Mesendoderm (in vitro differentiated cells): ENCODE measurements around the gene NUAK2.
"Not testable (repeated sequence)": the region's sequence is repeated elsewhere in the genome, so short reads cannot be mapped to it uniquely, and the experiment has no call there.

Source experiments
- DNase-seq: peaks from one replicate; pipeline ENCODE4 v3.0.0; 2013
- H2AK5ac ChIP-seq: 2 replicates; pipeline ENCODE4 v1.6.1; 2013; ENCODE audit warnings: low read length, inconsistent platforms
- H2BK120ac ChIP-seq: 2 replicates; pipeline ENCODE4 v1.6.1; 2013; ENCODE audit warnings: low read depth, mild to moderate bottlenecking, low read length, moderate library complexity, mixed read lengths
- H2BK15ac ChIP-seq: replicated peaks from 2 replicates; pipeline ENCODE4 v1.6.1; 2013; ENCODE audit warnings: low read depth, mild to moderate bottlenecking, moderate library complexity
- H2BK5ac ChIP-seq: 2 replicates; pipeline ENCODE4 v1.6.1; 2013; ENCODE audit warnings: low read length, inconsistent platforms
- H3K18ac ChIP-seq: 2 replicates; pipeline ENCODE4 v1.6.1; 2013; ENCODE audit warnings: mild to moderate bottlenecking, low read length, mixed read lengths
- H3K23ac ChIP-seq: one replicate; pipeline ENCODE4 v1.6.1; 2013; ENCODE audit warnings: low read length
- H3K27ac ChIP-seq: 2 replicates; pipeline ENCODE4 v1.5.1; 2013; ENCODE audit warnings: low read depth, mild to moderate bottlenecking, inconsistent platforms, low read length, moderate library complexity
- H3K27me3 ChIP-seq: 2 replicates; pipeline ENCODE4 v1.6.1; 2013; ENCODE audit warnings: low read length, control low read depth, mild to moderate bottlenecking, inconsistent platforms; ENCODE audit not compliant: insufficient read depth, poor library complexity
- H3K36me3 ChIP-seq: 2 replicates; pipeline ENCODE4 v1.6.1; 2013; ENCODE audit warnings: low read length, inconsistent platforms; ENCODE audit not compliant: control insufficient read depth, insufficient read depth
- H3K4ac ChIP-seq: one replicate; pipeline ENCODE4 v1.6.1; 2013; ENCODE audit warnings: low read depth, mild to moderate bottlenecking, low read length, moderate library complexity
- H3K4me1 ChIP-seq: 2 replicates; pipeline ENCODE4 v1.6.1; 2013; ENCODE audit warnings: low read depth, low read length, inconsistent platforms; ENCODE audit not compliant: control insufficient read depth
- H3K4me2 ChIP-seq: 2 replicates; pipeline ENCODE4 v1.6.1; 2013; ENCODE audit warnings: low read length
- H3K4me3 ChIP-seq: 2 replicates; pipeline ENCODE4 v1.5.1; 2013; ENCODE audit warnings: mild to moderate bottlenecking, low read length
- H3K56ac ChIP-seq: one replicate; pipeline ENCODE4 v1.6.1; 2013; ENCODE audit warnings: low read length
- H3K79me1 ChIP-seq: 2 replicates; pipeline ENCODE4 v1.6.1; 2013; ENCODE audit warnings: low read length, inconsistent platforms
- H3K79me2 ChIP-seq: 2 replicates; pipeline ENCODE4 v1.6.1; 2013; ENCODE audit warnings: mild to moderate bottlenecking, low read length; ENCODE audit not compliant: control insufficient read depth, insufficient read depth
- H3K9ac ChIP-seq: 2 replicates; pipeline ENCODE4 v1.6.1; 2013; ENCODE audit warnings: low read length, inconsistent platforms
- H4K5ac ChIP-seq: one replicate; pipeline ENCODE4 v1.6.1; 2013; ENCODE audit warnings: low read length
- H4K8ac ChIP-seq: one replicate; pipeline ENCODE4 v1.6.1; 2013; ENCODE audit warnings: low read depth, mild to moderate bottlenecking, control low read depth, low read length, moderate library complexity
- WGBS: extraction: QIAGEN DNeasy Blood & Tissue Kit; methylation state at CpG from one replicate; pipeline ENCODE4 v1.1.7; 2013; ENCODE audit warnings: low lambda C conversion rate, missing lambda C conversion rate; ENCODE audit not compliant: insufficient coverage; ENCODE audit errors: extremely low coverage; 5-methylcytosine and 5-hydroxymethylcytosine counted together

The NUAK2 gene

GRCh38 chr1:205301842-205302588 is 19.5 kb downstream of the NUAK2 start:
- peak overlapping the region; percentile 68 for H3K18ac ChIP-seq
- peaks cover 21% of the 10 kb centered on the region for H3K4me1 ChIP-seq
- peak overlapping the region; percentile 88 for H2BK5ac ChIP-seq
- H3K4me3 ChIP-seq, result no peak overlapping the region
- peak overlapping the region; percentile 81 for H2AK5ac ChIP-seq
- no peaks in the 10 kb centered on the region for H3K79me1 ChIP-seq
- H3K23ac ChIP-seq, result peak overlapping the region; percentile 29
- peak overlapping the region; percentile 81 for H3K56ac ChIP-seq
- H3K36me3 ChIP-seq, result peaks cover 11% of the 10 kb centered on the region
- peak; percentile 48 for DNase-seq
- no peak overlapping the region for H4K8ac ChIP-seq
- H3K27me3 ChIP-seq, result no peaks in the 10 kb centered on the region
- H2BK120ac ChIP-seq, result peak overlapping the region; percentile 28
- peak overlapping the region; percentile 92 for H3K27ac ChIP-seq
- H3K79me2 ChIP-seq, result no peaks in the 10 kb centered on the region
- peak overlapping the region; percentile 74 for H3K4ac ChIP-seq
- no peak overlapping the region for H2BK15ac ChIP-seq
- H3K4me2 ChIP-seq, result peak overlapping the region; percentile 7
- H3K9ac ChIP-seq, result peak overlapping the region; percentile 69
- WGBS, result no CpG with 5 or more reads among the region's 6 CpGs
- peak overlapping the region; percentile 51 for H4K5ac ChIP-seq

- DNase-seq, result peak; percentile 100
- Histone ChIP-seq H3K36me3 (peaks cover 5% of the 10 kb centered on the region), H3K4me2 (peak overlapping the region; percentile 5), H3K79me2 (no peaks in the 10 kb centered on the region), H3K79me1 (no peaks in the 10 kb centered on the region), H4K5ac (no peak overlapping the region), H2AK5ac (no peak overlapping the region), H3K4ac (peak overlapping the region; percentile 74), H3K9ac (peak overlapping the region; percentile 69), H2BK15ac (no peak overlapping the region), H3K4me1 (peaks cover 22% of the 10 kb centered on the region), H2BK120ac (peak overlapping the region; percentile 14), H3K18ac (peak overlapping the region; percentile 68), H3K56ac (peak overlapping the region; percentile 91), H3K23ac (no peak overlapping the region), H3K27ac (peak overlapping the region; percentile 92), H3K4me3 (no peak overlapping the region), H4K8ac (no peak overlapping the region), H2BK5ac (peak overlapping the region; percentile 95), H3K27me3 (no peaks in the 10 kb centered on the region)
- no CpG with 5 or more reads among the region's 14 CpGs for WGBS
These were observed 20.2 kb downstream of the NUAK2 start for GRCh38 chr1:205301205-205301821.

GRCh38 chr1:205300149-205300548 is 21.4 kb downstream of the NUAK2 start:
- Histone ChIP-seq H3K36me3 (peaks cover 4% of the 10 kb centered on the region), H2BK15ac (no peak overlapping the region), H3K56ac (peak overlapping the region; percentile 77), H3K18ac (peak overlapping the region; percentile 39), H2AK5ac (peak overlapping the region; percentile 65), H2BK120ac (no peak overlapping the region), H3K23ac (no peak overlapping the region), H3K4ac (peak overlapping the region; percentile 57), H3K4me1 (peaks cover 29% of the 10 kb centered on the region), H3K79me2 (no peaks in the 10 kb centered on the region), H3K9ac (peak overlapping the region; percentile 36), H3K27ac (peak overlapping the region; percentile 76), H3K79me1 (no peaks in the 10 kb centered on the region), H4K5ac (no peak overlapping the region), H3K4me2 (no peak overlapping the region), H3K27me3 (no peaks in the 10 kb centered on the region), H4K8ac (no peak overlapping the region), H2BK5ac (peak overlapping the region; percentile 77), H3K4me3 (no peak overlapping the region)
- no peak for DNase-seq
- no CpG with 5 or more reads among the region's 9 CpGs for WGBS

- no peaks in the 10 kb centered on the region for H3K36me3 ChIP-seq
- H2BK15ac ChIP-seq, result peak overlapping the region; percentile 48
- no peaks in the 10 kb centered on the region for H3K79me1 ChIP-seq
- H3K23ac ChIP-seq, result no peak overlapping the region
- H3K27me3 ChIP-seq, result no peaks in the 10 kb centered on the region
- no peak overlapping the region for H4K5ac ChIP-seq
- peak overlapping the region; percentile 86 for H3K18ac ChIP-seq
- H3K4me1 ChIP-seq, result peaks cover 37% of the 10 kb centered on the region
- H3K4ac ChIP-seq, result peak overlapping the region; percentile 84
- peak overlapping the region; percentile 24 for H3K9ac ChIP-seq
- peak; percentile 99 for DNase-seq
- no peaks in the 10 kb centered on the region for H3K79me2 ChIP-seq
- H2BK5ac ChIP-seq, result peak overlapping the region; percentile 88
- H3K27ac ChIP-seq, result peak overlapping the region; percentile 90
- no peak overlapping the region for H3K4me2 ChIP-seq
- H2AK5ac ChIP-seq, result peak overlapping the region; percentile 98
- peak overlapping the region; percentile 52 for H2BK120ac ChIP-seq
- H3K4me3 ChIP-seq, result no peak overlapping the region
- no CpG with 5 or more reads among the region's 9 CpGs for WGBS
- peak overlapping the region; percentile 81 for H3K56ac ChIP-seq
- H4K8ac ChIP-seq, result no peak overlapping the region
These were observed 23.2 kb downstream of the NUAK2 start for GRCh38 chr1:205298191-205298994.

- H3K27me3 ChIP-seq, H3K4me3 ChIP-seq, H3K9ac ChIP-seq, H3K23ac ChIP-seq, H3K79me2 ChIP-seq, H4K8ac ChIP-seq, H2BK15ac ChIP-seq, H4K5ac ChIP-seq, H3K4me2 ChIP-seq, H3K36me3 ChIP-seq, H3K79me1 ChIP-seq, DNase-seq: not testable (repeated sequence)
- Histone ChIP-seq H2BK5ac (peak overlapping the region; percentile 75), H3K56ac (peak overlapping the region; percentile 81), H2BK120ac (peak overlapping the region; percentile 52), H3K27ac (peak overlapping the region; percentile 90), H3K4me1 (peaks cover 37% of the 10 kb centered on the region), H2AK5ac (peak overlapping the region; percentile 6), H3K18ac (peak overlapping the region; percentile 86), H3K4ac (peak overlapping the region; percentile 84)
- WGBS, result no CpG with 5 or more reads among the region's 5 CpGs
These were observed 23.9 kb downstream of the NUAK2 start for GRCh38 chr1:205297546-205298177.
